ENCODE results near the gene PIK3C2B. TPM values are rescaled to one million over a fixed set of nuclear protein-coding genes. Genes with fewer than 3 reads are reported as not detected.
"Not testable (repeated sequence)": the region's sequence is repeated elsewhere in the genome, so short reads cannot be mapped to it uniquely, and the experiment has no call there.

PIK3C2B gene
- total RNA-seq, 3 donors from 2014 or later (not counting 1 experiment from before 2014, with no cell fraction given), result 18.1 to 34.8 (median 29.5) TPM

GRCh38 chr1:204487256-204487615, 7.4 kb downstream of the PIK3C2B start:
- no peak for DNase-seq
- Mint-ChIP-seq H3K4me3 (no peak overlapping the region), H3K9me3 (no peaks in the 10 kb centered on the region), H3K27ac (no peak overlapping the region), H3K36me3 (no peaks in the 10 kb centered on the region), H3K27me3 (ENCODE audit: low read depth in 2 of 2) (no peaks in the 10 kb centered on the region), H3K4me1 (peaks cover 26 to 44% of the 10 kb centered on the region in 2 donors)
- no peaks in the 10 kb centered on the region for H3K36me3 ChIP-seq (ENCODE audit: control insufficient read depth, insufficient read depth, low read length)
- TF ChIP-seq CTCF (IDR thresholded peaks at IDR 0.05), result no peak
- no peaks in the 10 kb centered on the region for H3K27me3 ChIP-seq (ENCODE audit: control insufficient read depth, insufficient read depth, low read length)
- H3K4me1 ChIP-seq (ENCODE audit: control insufficient read depth, insufficient read depth, low read length), result peaks cover 2% of the 10 kb centered on the region
- WGBS (ENCODE audit: insufficient coverage), result 94% methylated on average over 5 of the region's 5 CpGs
- H3K27ac ChIP-seq (ENCODE audit: low read length), result no peak overlapping the region
- no peaks in the 10 kb centered on the region for H3K9me3 ChIP-seq (ENCODE audit: control insufficient read depth, insufficient read depth, low read length)
- no peak for ATAC-seq
- intact Hi-C loops (cut with micrococcal nuclease), result no loop called here
- H3K4me3 ChIP-seq (ENCODE audit: low read length), result no peak overlapping the region

- H3K4me1 ChIP-seq (ENCODE audit: control insufficient read depth, insufficient read depth, low read length); H3K27me3 Mint-ChIP-seq (ENCODE audit: low read depth in 2 of 2); H3K36me3 Mint-ChIP-seq; DNase-seq; intact Hi-C loops (cut with micrococcal nuclease); H3K27ac ChIP-seq (ENCODE audit: low read length); H3K9me3 Mint-ChIP-seq; H3K27ac Mint-ChIP-seq; H3K27me3 ChIP-seq (ENCODE audit: control insufficient read depth, insufficient read depth, low read length); ATAC-seq; H3K9me3 ChIP-seq (ENCODE audit: control insufficient read depth, insufficient read depth, low read length); H3K4me3 Mint-ChIP-seq; H3K4me3 ChIP-seq (ENCODE audit: low read length); H3K36me3 ChIP-seq (ENCODE audit: control insufficient read depth, insufficient read depth, low read length): not testable (repeated sequence)
- peaks cover 21 to 44% of the 10 kb centered on the region in 2 donors for H3K4me1 Mint-ChIP-seq
- WGBS (ENCODE audit: insufficient coverage), result 90% methylated on average over 7 of the region's 9 CpGs
These were observed 7.9 kb downstream of the PIK3C2B start for GRCh38 chr1:204486513-204487255.

- TF ChIP-seq CTCF (IDR thresholded peaks at IDR 0.05), result no peak
- DNase-seq (no peak), ATAC-seq (no peak)
- intact Hi-C loops (cut with micrococcal nuclease), result no loop called here
- Mint-ChIP-seq H3K27ac (no peak overlapping the region), H3K4me3 (no peak overlapping the region), H3K36me3 (no peaks in the 10 kb centered on the region), H3K27me3 (ENCODE audit: low read depth in 2 of 2) (no peaks in the 10 kb centered on the region), H3K4me1 (peaks cover 45 to 55% of the 10 kb centered on the region in 2 donors), H3K9me3 (no peaks in the 10 kb centered on the region)
- Histone ChIP-seq H3K9me3 (ENCODE audit: control insufficient read depth, insufficient read depth, low read length) (no peaks in the 10 kb centered on the region), H3K36me3 (ENCODE audit: control insufficient read depth, insufficient read depth, low read length) (no peaks in the 10 kb centered on the region), H3K4me1 (ENCODE audit: control insufficient read depth, insufficient read depth, low read length) (peaks cover 35% of the 10 kb centered on the region), H3K27ac (ENCODE audit: low read length) (no peak overlapping the region), H3K27me3 (ENCODE audit: control insufficient read depth, insufficient read depth, low read length) (no peaks in the 10 kb centered on the region), H3K4me3 (ENCODE audit: low read length) (no peak overlapping the region)
- 91% methylated on average over 7 of the region's 7 CpGs for WGBS (ENCODE audit: insufficient coverage)
These were observed 10.8 kb downstream of the PIK3C2B start for GRCh38 chr1:204483791-204484190.

GRCh38 chr1:204480515-204480914, 14.1 kb downstream of the PIK3C2B start:
- no peaks in the 10 kb centered on the region for H3K36me3 Mint-ChIP-seq
- 54% methylated on average over 8 of the region's 8 CpGs for WGBS (ENCODE audit: insufficient coverage)
- no peak overlapping the region for H3K4me3 Mint-ChIP-seq
- Histone ChIP-seq H3K4me1 (ENCODE audit: control insufficient read depth, insufficient read depth, low read length) (peaks cover 64% of the 10 kb centered on the region), H3K27ac (ENCODE audit: low read length) (peak overlapping the region; percentile 41), H3K9me3 (ENCODE audit: control insufficient read depth, insufficient read depth, low read length) (no peaks in the 10 kb centered on the region), H3K36me3 (ENCODE audit: control insufficient read depth, insufficient read depth, low read length) (no peaks in the 10 kb centered on the region), H3K27me3 (ENCODE audit: control insufficient read depth, insufficient read depth, low read length) (no peaks in the 10 kb centered on the region), H3K4me3 (ENCODE audit: low read length) (no peak overlapping the region)
- no peaks in the 10 kb centered on the region for H3K27me3 Mint-ChIP-seq (ENCODE audit: low read depth in 2 of 2)
- no peak for TF ChIP-seq CTCF (IDR thresholded peaks at IDR 0.05)
- H3K27ac Mint-ChIP-seq, result peak overlapping the region; percentile 23 to 50
- DNase-seq (no peak), ATAC-seq (no peak)
- intact Hi-C loops (cut with micrococcal nuclease), result no loop called here
- H3K9me3 Mint-ChIP-seq, result no peaks in the 10 kb centered on the region
- peaks cover 62 to 69% of the 10 kb centered on the region in 2 donors for H3K4me1 Mint-ChIP-seq

Data from natural killer cell (primary cell).